PC-9 (cell line): ENCODE data around the gene STK39. TPM values are rescaled to one million over a fixed set of nuclear protein-coding genes. Genes with fewer than 3 reads are reported as not detected.

Experiments
- BruUV-seq: library from RNA; stranded (reverse); fragments of 400-500 nt; replicated peaks from 2 replicates; lab custom pipeline; 2021; lab: Mats Ljungman, UMichigan
- CTCF ChIA-PET: fragments of 300-600 bp; sonication (Branson Sonifier 250); formaldehyde crosslinking; loops from one replicate; lab custom pipeline; 2022; ENCODE audit warnings: antibody characterized with exemption; lab: Charles Lee
- POLR2A ChIA-PET: fragments of 300-600 bp; sonication (Branson Sonifier 250); formaldehyde crosslinking; loops from one replicate; lab custom pipeline; 2022; ENCODE audit warnings: antibody characterized with exemption; ENCODE audit not compliant: unreplicated experiment; lab: Charles Lee
- DNase-seq, 2 experiments: peaks; one replicate each; pipeline versions ENCODE4 v3.0.0 to v3.0.0-alpha.2; 2015 to 2022; ENCODE audit warnings: mixed read lengths in 1 of 2
- H2AFZ ChIP-seq: fragments of 200-600 bp; sonication (generic); 2 replicates; pipeline ENCODE4 v1.8.1; 2017; ENCODE audit warnings: antibody characterized with exemption
- H3F3A ChIP-seq: fragments of 200-600 bp; sonication (generic); 2 replicates; pipeline ENCODE4 v1.8.1; 2017; ENCODE audit warnings: antibody characterized with exemption, mild to moderate bottlenecking, low read depth; ENCODE audit not compliant: insufficient read depth
- H3K27ac ChIP-seq: fragments of 200-600 bp; sonication (generic); 2 replicates; pipeline ENCODE4 v1.6.1; 2016; ENCODE audit warnings: mixed run types
- H3K27me3 ChIP-seq: fragments of 200-600 bp; sonication (generic); 2 replicates; pipeline ENCODE4 v1.6.1; 2016; ENCODE audit warnings: low read depth, mixed run types; ENCODE audit not compliant: insufficient read depth
- H3K36me3 ChIP-seq: fragments of 200-600 bp; sonication (generic); 2 replicates; pipeline ENCODE4 v1.6.1; 2016; ENCODE audit warnings: low read depth, mixed run types
- H3K4me1 ChIP-seq: fragments of 200-600 bp; sonication (generic); replicated peaks from 2 replicates; pipeline ENCODE4 v1.6.1; 2016; ENCODE audit warnings: mixed run types; ENCODE audit not compliant: insufficient read depth
- H3K4me2 ChIP-seq: fragments of 200-600 bp; sonication (generic); 2 replicates; pipeline ENCODE4 v1.6.1; 2017; ENCODE audit warnings: mixed run types
- H3K4me3 ChIP-seq: fragments of 200-600 bp; sonication (generic); 2 replicates; pipeline ENCODE4 v1.6.1; 2016; ENCODE audit warnings: mixed run types
- H3K79me2 ChIP-seq: fragments of 200-600 bp; sonication (generic); 2 replicates; pipeline ENCODE4 v1.6.1; 2017; ENCODE audit warnings: low read depth, mixed run types
- H3K9me2 ChIP-seq: fragments of 200-600 bp; sonication (generic); 2 replicates; pipeline ENCODE4 v1.8.1; 2017; ENCODE audit warnings: mild to moderate bottlenecking; ENCODE audit not compliant: insufficient read depth
- H3K9me3 ChIP-seq: fragments of 200-600 bp; sonication (generic); 2 replicates; pipeline ENCODE4 v1.8.1; 2016; ENCODE audit warnings: low read depth; ENCODE audit not compliant: insufficient read depth
- H4K20me1 ChIP-seq: fragments of 200-600 bp; sonication (generic); 2 replicates; pipeline ENCODE4 v1.8.1; 2017; ENCODE audit not compliant: insufficient read depth
- CTCF ChIP-seq: fragments of 200-600 bp; sonication (generic); conservative IDR thresholded peaks from 2 replicates; pipeline ENCODE4 v1.6.1; 2017; ENCODE audit warnings: mixed run types, antibody characterized with exemption, mild to moderate bottlenecking, moderate library complexity
- EZH2 ChIP-seq: fragments of 200-600 bp; sonication (generic); IDR thresholded peaks from 2 replicates; pipeline ENCODE4 v1.8.0; 2017; ENCODE audit warnings: antibody characterized with exemption, low read depth
- intact Hi-C: fragments of 100-400 bp; cut with micrococcal nuclease; formaldehyde crosslinking; loops from one replicate; pipeline ENCODE4 v1.10.0; 2022; ENCODE audit not compliant: unreplicated experiment
- total RNA-seq: library from RNA; stranded (reverse); gene quantifications from 2 replicates; pipeline ENCODE4 v1.2.3, GENCODE V29; 2021

STK39 gene
- total RNA-seq, 1 experiment from 2014 or later: 14.5 TPM

- Histone ChIP-seq H3K27ac (no peak overlapping the region), H3K4me2 (no peak overlapping the region), H3F3A (no peaks in the 10 kb centered on the region), H4K20me1 (no peaks in the 10 kb centered on the region), H2AFZ (no peak overlapping the region), H3K36me3 (no peaks in the 10 kb centered on the region), H3K27me3 (no peaks in the 10 kb centered on the region), H3K4me3 (no peak overlapping the region), H3K4me1 (no peaks in the 10 kb centered on the region), H3K9me3 (no peaks in the 10 kb centered on the region), H3K9me2 (no peaks in the 10 kb centered on the region), H3K79me2 (no peaks in the 10 kb centered on the region; the same call in 1 of the 2 replicates)
- no TSS peak for BruUV-seq
- POLR2A ChIA-PET: no interaction called here
- DNase-seq: no peak
- intact Hi-C loops: no loop called here
- no peak for TF ChIP-seq CTCF
- no peak for TF ChIP-seq EZH2
- CTCF ChIA-PET: no interaction called here
These were observed 216.4 kb downstream of the STK39 start for GRCh38 chr2:168030862-168031624.

GRCh38 chr2:168029071-168029470, 218.3 kb downstream of the STK39 start:
- no peak overlapping the region for H3K27ac ChIP-seq
- no TSS peak for BruUV-seq
- ChIA-PET CTCF (no interaction called here), POLR2A (no interaction called here)
- H3F3A ChIP-seq: no peaks in the 10 kb centered on the region
- H3K36me3 ChIP-seq: no peaks in the 10 kb centered on the region
- no peak overlapping the region for H3K4me2 ChIP-seq
- no peak overlapping the region for H2AFZ ChIP-seq
- H3K9me3 ChIP-seq: no peaks in the 10 kb centered on the region
- no peaks in the 10 kb centered on the region; the same call in 1 of the 2 replicates for H3K79me2 ChIP-seq
- no peak for DNase-seq
- TF ChIP-seq EZH2: no peak
- TF ChIP-seq CTCF: no peak
- intact Hi-C loops: no loop called here
- H3K4me1 ChIP-seq: no peaks in the 10 kb centered on the region
- H3K9me2 ChIP-seq: no peaks in the 10 kb centered on the region
- H4K20me1 ChIP-seq: no peaks in the 10 kb centered on the region
- H3K27me3 ChIP-seq: no peaks in the 10 kb centered on the region
- no peak overlapping the region for H3K4me3 ChIP-seq

GRCh38 chr2:168028362-168028761, 219.0 kb downstream of the STK39 start:
- H3K79me2 ChIP-seq: no peaks in the 10 kb centered on the region; the same call in 1 of the 2 replicates
- no peak for DNase-seq
- no peak overlapping the region for H3K4me2 ChIP-seq
- no peak for TF ChIP-seq EZH2
- no TSS peak for BruUV-seq
- H3K4me1 ChIP-seq: no peaks in the 10 kb centered on the region
- no peaks in the 10 kb centered on the region for H3K36me3 ChIP-seq
- no peaks in the 10 kb centered on the region for H4K20me1 ChIP-seq
- H3F3A ChIP-seq: no peaks in the 10 kb centered on the region
- H3K4me3 ChIP-seq: no peak overlapping the region
- H3K9me3 ChIP-seq: no peaks in the 10 kb centered on the region
- no peaks in the 10 kb centered on the region for H3K9me2 ChIP-seq
- no peak overlapping the region for H3K27ac ChIP-seq
- ChIA-PET CTCF (no interaction called here), POLR2A (no interaction called here)
- no peaks in the 10 kb centered on the region for H3K27me3 ChIP-seq
- intact Hi-C loops: no loop called here
- no peak overlapping the region for H2AFZ ChIP-seq
